DOHH2 (cell line): ENCODE results near the gene KIAA0513.

Experiments
- H3F3A ChIP-seq: fragments of 200-600 bp; sonication (generic), shearing (Covaris generic); 2 replicates; pipeline ENCODE4 v1.6.0; 2016; ENCODE audit warnings: antibody characterized with exemption, mild to moderate bottlenecking; ENCODE audit not compliant: control insufficient read depth, insufficient read depth
- H3K27ac ChIP-seq: fragments of 200-600 bp; sonication (generic); 2 replicates; pipeline ENCODE4 v1.5.1; 2014; ENCODE audit warnings: low read depth, mild to moderate bottlenecking, low read length, moderate library complexity
- H3K27me3 ChIP-seq: fragments of 200-600 bp; sonication (generic); 2 replicates; pipeline ENCODE4 v1.6.1; 2014; ENCODE audit warnings: mild to moderate bottlenecking, low read length, mixed read lengths; ENCODE audit not compliant: control insufficient read depth
- H3K36me3 ChIP-seq: fragments of 200-600 bp; sonication (generic); 2 replicates; pipeline ENCODE4 v1.6.1; 2014; ENCODE audit warnings: mild to moderate bottlenecking, low read length, moderate library complexity, mixed read lengths; ENCODE audit not compliant: control insufficient read depth
- H3K4me1 ChIP-seq: fragments of 200-600 bp; sonication (generic); 2 replicates; pipeline ENCODE4 v1.6.1; 2014; ENCODE audit warnings: mild to moderate bottlenecking, low read length, mixed read lengths; ENCODE audit not compliant: control insufficient read depth
- H3K4me2 ChIP-seq: fragments of 200-600 bp; sonication (generic); 2 replicates; pipeline ENCODE4 v1.6.0; 2014; ENCODE audit warnings: mild to moderate bottlenecking, low read length, moderate library complexity
- H3K4me3 ChIP-seq: fragments of 200-600 bp; sonication (generic); 2 replicates; pipeline ENCODE4 v1.5.1; 2014; ENCODE audit warnings: mild to moderate bottlenecking, low read length, mixed read lengths
- H3K79me2 ChIP-seq: fragments of 200-600 bp; sonication (generic); 2 replicates; pipeline ENCODE4 v1.6.1; 2014; ENCODE audit warnings: mild to moderate bottlenecking, low read length, mixed read lengths; ENCODE audit not compliant: control insufficient read depth
- H3K9me2 ChIP-seq: fragments of 200-600 bp; sonication (generic); replicated peaks from 2 replicates; pipeline ENCODE4 v1.6.1; 2014; ENCODE audit warnings: mild to moderate bottlenecking, low read length, mixed read lengths; ENCODE audit not compliant: control insufficient read depth
- H3K9me3 ChIP-seq: fragments of 200-600 bp; sonication (generic); 2 replicates; pipeline ENCODE4 v1.6.1; 2014; ENCODE audit warnings: antibody characterized with exemption, low read length, mixed read lengths; ENCODE audit not compliant: control insufficient read depth, insufficient read depth
- H4K20me1 ChIP-seq: fragments of 200-600 bp; sonication (generic); 2 replicates; pipeline ENCODE4 v1.6.0; 2014; ENCODE audit warnings: low read depth, mild to moderate bottlenecking, antibody characterized with exemption, low read length, moderate library complexity; ENCODE audit not compliant: control insufficient read depth, insufficient read depth
- EZH2phosphoT487 ChIP-seq: fragments of 200-600 bp; sonication (generic); IDR thresholded peaks from 2 replicates; pipeline ENCODE4 v1.6.1; 2017; ENCODE audit warnings: borderline replicate concordance, mild to moderate bottlenecking, antibody characterized with exemption, low read length, moderate library complexity, mixed read lengths
- TF ChIP-seq, protein P1 (sequence below): fragments of 200-600 bp; sonication (generic); IDR thresholded peaks from one replicate; pipeline ENCODE4 v1.5.1; 2014; ENCODE audit warnings: antibody characterized with exemption, mild to moderate bottlenecking, low read depth, low read length; ENCODE audit not compliant: poor library complexity, severe bottlenecking

The KIAA0513 gene

DNA sequence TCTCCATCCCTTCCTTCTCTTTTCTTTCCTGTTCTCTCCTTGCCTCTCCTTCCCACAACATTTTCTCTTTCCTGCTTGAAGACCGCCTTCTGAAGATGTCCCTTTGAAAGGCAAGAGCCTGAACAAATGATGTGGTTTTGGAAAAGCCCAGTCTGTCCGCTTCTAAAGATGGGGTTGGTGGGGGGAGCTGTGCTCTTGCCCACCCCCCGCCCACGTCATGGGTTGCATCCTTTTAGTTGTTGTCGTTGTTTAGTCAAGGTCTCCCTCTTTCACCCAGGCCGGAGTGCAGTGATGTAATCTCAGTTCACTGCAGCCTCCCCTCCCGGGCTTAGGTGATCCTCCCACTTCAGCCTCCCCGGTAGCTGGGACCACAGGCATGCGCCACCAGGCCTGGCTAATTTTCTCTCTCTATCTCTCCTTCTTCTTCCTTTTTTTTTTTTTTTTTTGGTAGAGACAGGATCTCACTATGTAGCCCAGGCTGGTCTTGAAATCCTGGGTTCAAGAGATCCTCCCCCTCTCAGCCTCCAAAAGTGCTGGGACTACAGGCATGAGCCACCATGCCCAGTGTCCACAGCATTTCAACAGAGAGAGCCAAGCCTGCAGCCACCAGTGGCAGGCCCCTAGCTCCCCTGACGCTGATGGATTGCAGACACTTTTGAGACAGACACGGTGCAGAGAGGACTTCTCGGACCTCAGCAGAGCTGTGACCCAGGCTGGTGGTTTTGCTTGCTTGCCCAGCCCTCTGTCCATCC, 110.7 kb downstream of the KIAA0513 start:
- Histone ChIP-seq H3K36me3 (no peaks in the 10 kb centered on the region), H3K79me2 (no peaks in the 10 kb centered on the region), H3K4me1 (no peaks in the 10 kb centered on the region), H3K27me3 (no peaks in the 10 kb centered on the region), H3K27ac (no peak overlapping the region), H4K20me1 (no peaks in the 10 kb centered on the region), H3F3A (no peaks in the 10 kb centered on the region), H3K4me2 (no peak overlapping the region), H3K4me3 (no peak overlapping the region), H3K9me2 (no peaks in the 10 kb centered on the region), H3K9me3 (no peaks in the 10 kb centered on the region)
- no peak for TF ChIP-seq EZH2phosphoT487
- TF ChIP-seq, protein P1, sequence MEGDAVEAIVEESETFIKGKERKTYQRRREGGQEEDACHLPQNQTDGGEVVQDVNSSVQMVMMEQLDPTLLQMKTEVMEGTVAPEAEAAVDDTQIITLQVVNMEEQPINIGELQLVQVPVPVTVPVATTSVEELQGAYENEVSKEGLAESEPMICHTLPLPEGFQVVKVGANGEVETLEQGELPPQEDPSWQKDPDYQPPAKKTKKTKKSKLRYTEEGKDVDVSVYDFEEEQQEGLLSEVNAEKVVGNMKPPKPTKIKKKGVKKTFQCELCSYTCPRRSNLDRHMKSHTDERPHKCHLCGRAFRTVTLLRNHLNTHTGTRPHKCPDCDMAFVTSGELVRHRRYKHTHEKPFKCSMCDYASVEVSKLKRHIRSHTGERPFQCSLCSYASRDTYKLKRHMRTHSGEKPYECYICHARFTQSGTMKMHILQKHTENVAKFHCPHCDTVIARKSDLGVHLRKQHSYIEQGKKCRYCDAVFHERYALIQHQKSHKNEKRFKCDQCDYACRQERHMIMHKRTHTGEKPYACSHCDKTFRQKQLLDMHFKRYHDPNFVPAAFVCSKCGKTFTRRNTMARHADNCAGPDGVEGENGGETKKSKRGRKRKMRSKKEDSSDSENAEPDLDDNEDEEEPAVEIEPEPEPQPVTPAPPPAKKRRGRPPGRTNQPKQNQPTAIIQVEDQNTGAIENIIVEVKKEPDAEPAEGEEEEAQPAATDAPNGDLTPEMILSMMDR: no peak

GRCh38 chr16:85138825-85139627, 111.4 kb downstream of the KIAA0513 start:
- Histone ChIP-seq H4K20me1 (no peaks in the 10 kb centered on the region), H3K4me1 (no peaks in the 10 kb centered on the region), H3K4me2 (no peak overlapping the region), H3K9me3 (no peaks in the 10 kb centered on the region), H3K9me2 (no peaks in the 10 kb centered on the region), H3K79me2 (no peaks in the 10 kb centered on the region), H3F3A (no peaks in the 10 kb centered on the region), H3K36me3 (no peaks in the 10 kb centered on the region), H3K4me3 (no peak overlapping the region), H3K27me3 (no peaks in the 10 kb centered on the region), H3K27ac (no peak overlapping the region)
- TF ChIP-seq, protein P1: no peak
- no peak for TF ChIP-seq EZH2phosphoT487

DNA sequence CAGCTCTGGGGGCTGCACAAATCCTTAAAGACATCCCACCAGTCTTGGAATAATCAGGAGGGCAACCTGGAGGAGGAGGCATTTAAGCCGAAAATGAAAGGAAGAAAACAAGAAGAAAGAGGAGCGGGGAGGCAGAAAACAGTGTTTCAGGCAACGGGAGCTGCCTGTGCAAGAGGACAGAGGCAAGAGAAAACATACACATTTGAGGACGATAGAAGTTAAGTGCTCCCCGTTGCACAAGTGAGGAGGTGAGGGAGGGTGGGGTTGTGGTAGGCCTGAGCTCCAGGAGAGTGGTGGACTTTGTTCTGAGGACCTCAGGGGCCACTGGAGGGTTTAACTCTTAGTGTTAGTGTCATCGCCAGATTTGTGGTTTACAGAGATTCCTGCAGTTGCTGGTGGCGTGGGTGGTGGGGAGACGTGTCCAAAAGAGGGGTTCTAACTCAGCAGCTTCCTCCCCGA, 112.3 kb downstream of the KIAA0513 start:
- Histone ChIP-seq H4K20me1 (no peaks in the 10 kb centered on the region), H3K9me3 (no peaks in the 10 kb centered on the region), H3K27me3 (no peaks in the 10 kb centered on the region), H3K36me3 (no peaks in the 10 kb centered on the region), H3F3A (no peaks in the 10 kb centered on the region), H3K79me2 (no peaks in the 10 kb centered on the region), H3K9me2 (no peaks in the 10 kb centered on the region), H3K27ac (no peak overlapping the region), H3K4me1 (no peaks in the 10 kb centered on the region), H3K4me3 (no peak overlapping the region), H3K4me2 (no peak overlapping the region)
- no peak for TF ChIP-seq EZH2phosphoT487
- TF ChIP-seq, protein P1: no peak
